Melanocyte of skin (primary cell): ENCODE results near the gene TMEM45A. TPM values are rescaled to one million over a fixed set of nuclear protein-coding genes. Genes with fewer than 3 reads are reported as not detected.

Experiments
- total RNA-seq, 2 donors: library from RNA; depleted of rRNA; stranded (reverse); fragments of >200 nt; gene quantifications; 2 replicates each; pipeline ENCODE4 v1.2.3, GENCODE V29; 2012

TMEM45A gene
- total RNA-seq = 1 to 10 TPM; 7.9 to 9.7 TPM

GRCh38 chr3:100492059-100493006 is at the start of gene TMEM45A:
TSS of gene TMEM45A (plus strand) at chr3:100492619. CDS start at chr3:100555212, 62,593 bp downstream.

GRCh38 chr3:100609305-100609704 is 116.9 kb downstream of the TMEM45A start, which contains the start of gene ADGRG7:
TSS of gene ADGRG7 (plus strand) at chr3:100609601. CDS start at chr3:100609857, 256 bp downstream.

Other genes with a start within 250 kb of the TMEM45A start
- gene TBC1D23, start 231.6 kb upstream of the TMEM45A start, total RNA-seq = 10 to 100 TPM; 29.6 to 32.7 TPM
- 10 to 100 TPM; 28.0 to 36.8 TPM for gene NIT2, start 157.9 kb upstream of the TMEM45A start, total RNA-seq
- gene TOMM70, start 91.5 kb upstream of the TMEM45A start, total RNA-seq = 10 to 100 TPM; 39.9 to 57.6 TPM
- 1 to 10 TPM; 2.3 to 2.4 TPM for gene LNP1, start 91.1 kb upstream of the TMEM45A start, total RNA-seq
- gene ADGRG7, start 117.0 kb downstream of the TMEM45A start, total RNA-seq = not detected
- gene TFG, start 216.9 kb downstream of the TMEM45A start, total RNA-seq = 10 to 100 TPM; 65.0 to 79.9 TPM